ENCODE measurements around the gene MRFAP1L1.

Gene MRFAP1L1

GRCh38 chr4:6740347-6740746, 30.7 kb upstream of the MRFAP1L1 start:
- no peaks in the 10 kb centered on the region for H3K36me3 ChIP-seq (ENCODE audit: insufficient read depth)
- H3K4me1 ChIP-seq (ENCODE audit: low read depth, poor library complexity, severe bottlenecking) = no peaks in the 10 kb centered on the region
- no peak overlapping the region for H3K4me2 ChIP-seq
- H3K79me2 ChIP-seq (ENCODE audit: insufficient read depth, low read depth) = no peaks in the 10 kb centered on the region
- no peak overlapping the region for H3K9ac ChIP-seq
- H4K20me1 ChIP-seq (ENCODE audit: insufficient read depth) = no peaks in the 10 kb centered on the region
- H3K27ac ChIP-seq = no peak overlapping the region
- no peak overlapping the region for H2AFZ ChIP-seq (ENCODE audit: low read depth)
- TF ChIP-seq, protein P1, sequence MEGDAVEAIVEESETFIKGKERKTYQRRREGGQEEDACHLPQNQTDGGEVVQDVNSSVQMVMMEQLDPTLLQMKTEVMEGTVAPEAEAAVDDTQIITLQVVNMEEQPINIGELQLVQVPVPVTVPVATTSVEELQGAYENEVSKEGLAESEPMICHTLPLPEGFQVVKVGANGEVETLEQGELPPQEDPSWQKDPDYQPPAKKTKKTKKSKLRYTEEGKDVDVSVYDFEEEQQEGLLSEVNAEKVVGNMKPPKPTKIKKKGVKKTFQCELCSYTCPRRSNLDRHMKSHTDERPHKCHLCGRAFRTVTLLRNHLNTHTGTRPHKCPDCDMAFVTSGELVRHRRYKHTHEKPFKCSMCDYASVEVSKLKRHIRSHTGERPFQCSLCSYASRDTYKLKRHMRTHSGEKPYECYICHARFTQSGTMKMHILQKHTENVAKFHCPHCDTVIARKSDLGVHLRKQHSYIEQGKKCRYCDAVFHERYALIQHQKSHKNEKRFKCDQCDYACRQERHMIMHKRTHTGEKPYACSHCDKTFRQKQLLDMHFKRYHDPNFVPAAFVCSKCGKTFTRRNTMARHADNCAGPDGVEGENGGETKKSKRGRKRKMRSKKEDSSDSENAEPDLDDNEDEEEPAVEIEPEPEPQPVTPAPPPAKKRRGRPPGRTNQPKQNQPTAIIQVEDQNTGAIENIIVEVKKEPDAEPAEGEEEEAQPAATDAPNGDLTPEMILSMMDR (conservative IDR thresholded peaks at IDR 0.05; ENCODE audit: low read depth, low read length) = no peak
- H3K4me3 ChIP-seq (IDR thresholded peaks at IDR 0.05; ENCODE audit: insufficient read depth, low read depth, low read length) = no peak overlapping the region
- H3K27me3 ChIP-seq (ENCODE audit: insufficient read depth, low read depth) = no peaks in the 10 kb centered on the region

DNA sequence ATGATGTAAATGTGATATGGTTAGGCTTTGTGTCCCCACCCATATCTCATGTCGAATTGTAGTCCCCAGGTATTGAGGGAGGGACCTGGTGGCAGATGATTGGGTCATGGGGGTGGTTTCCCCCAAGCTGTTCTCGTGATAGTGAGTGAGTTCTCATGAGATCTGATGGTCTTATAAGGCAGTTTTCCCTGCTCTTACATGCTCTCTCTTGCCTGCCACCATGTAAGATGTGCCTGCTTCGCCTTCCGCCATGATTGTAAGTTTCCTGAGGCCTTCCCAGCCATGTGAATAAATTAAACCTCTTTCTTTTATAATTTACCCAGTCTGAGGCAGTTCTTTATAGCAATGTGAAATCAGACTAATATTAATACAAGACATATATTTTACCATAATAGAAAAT, 30.3 kb upstream of the MRFAP1L1 start:
- Histone ChIP-seq H4K20me1 (ENCODE audit: insufficient read depth) (no peaks in the 10 kb centered on the region), H3K4me3 (IDR thresholded peaks at IDR 0.05; ENCODE audit: insufficient read depth, low read depth, low read length) (no peak overlapping the region), H2AFZ (ENCODE audit: low read depth) (no peak overlapping the region), H3K27ac (no peak overlapping the region), H3K27me3 (ENCODE audit: insufficient read depth, low read depth) (no peaks in the 10 kb centered on the region), H3K79me2 (ENCODE audit: insufficient read depth, low read depth) (no peaks in the 10 kb centered on the region), H3K9ac (no peak overlapping the region), H3K4me1 (ENCODE audit: low read depth, poor library complexity, severe bottlenecking) (no peaks in the 10 kb centered on the region), H3K36me3 (ENCODE audit: insufficient read depth) (no peaks in the 10 kb centered on the region), H3K4me2 (no peak overlapping the region)
- TF ChIP-seq, protein P1 (conservative IDR thresholded peaks at IDR 0.05; ENCODE audit: low read depth, low read length) = no peak

DNA sequence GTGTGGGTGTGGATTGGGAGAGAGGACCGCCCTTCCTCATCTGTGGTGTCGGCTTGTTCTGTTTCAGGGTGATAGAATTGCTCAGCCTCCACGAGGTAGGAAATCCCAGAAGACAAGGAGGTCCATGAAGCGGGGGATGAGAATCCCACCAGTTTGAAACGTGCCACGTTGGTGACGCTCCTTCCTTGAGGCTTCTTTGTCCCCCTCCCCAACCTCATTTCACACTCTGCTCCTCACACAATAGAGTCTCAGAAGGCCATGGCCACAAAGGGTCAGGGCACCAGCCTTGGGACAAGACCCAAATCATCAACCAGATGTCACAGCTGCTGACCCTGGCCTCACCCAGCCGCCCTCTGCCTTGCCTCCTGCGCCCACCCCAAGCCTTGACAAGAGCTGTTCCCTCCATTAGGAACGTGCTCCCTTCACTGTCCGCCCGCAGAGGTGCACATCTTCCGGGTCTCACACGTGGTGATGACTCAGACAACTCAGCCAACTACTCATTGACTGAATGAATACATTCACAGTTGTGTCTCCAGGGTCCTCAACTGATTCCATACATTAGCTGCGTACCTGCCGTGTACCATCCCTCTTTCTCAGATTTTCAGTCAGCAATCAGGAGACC, 24.6 kb upstream of the MRFAP1L1 start:
- Histone ChIP-seq H3K36me3 (ENCODE audit: insufficient read depth) (no peaks in the 10 kb centered on the region), H3K9ac (no peak overlapping the region), H3K27ac (no peak overlapping the region), H2AFZ (ENCODE audit: low read depth) (no peak overlapping the region), H3K79me2 (ENCODE audit: insufficient read depth, low read depth) (no peaks in the 10 kb centered on the region), H3K4me3 (IDR thresholded peaks at IDR 0.05; ENCODE audit: insufficient read depth, low read depth, low read length) (no peak overlapping the region), H3K4me2 (no peak overlapping the region), H3K27me3 (ENCODE audit: insufficient read depth, low read depth) (no peaks in the 10 kb centered on the region), H3K4me1 (ENCODE audit: low read depth, poor library complexity, severe bottlenecking) (no peaks in the 10 kb centered on the region), H4K20me1 (ENCODE audit: insufficient read depth) (no peaks in the 10 kb centered on the region)
- TF ChIP-seq, protein P1 (conservative IDR thresholded peaks at IDR 0.05; ENCODE audit: low read depth, low read length) = no peak

DNA sequence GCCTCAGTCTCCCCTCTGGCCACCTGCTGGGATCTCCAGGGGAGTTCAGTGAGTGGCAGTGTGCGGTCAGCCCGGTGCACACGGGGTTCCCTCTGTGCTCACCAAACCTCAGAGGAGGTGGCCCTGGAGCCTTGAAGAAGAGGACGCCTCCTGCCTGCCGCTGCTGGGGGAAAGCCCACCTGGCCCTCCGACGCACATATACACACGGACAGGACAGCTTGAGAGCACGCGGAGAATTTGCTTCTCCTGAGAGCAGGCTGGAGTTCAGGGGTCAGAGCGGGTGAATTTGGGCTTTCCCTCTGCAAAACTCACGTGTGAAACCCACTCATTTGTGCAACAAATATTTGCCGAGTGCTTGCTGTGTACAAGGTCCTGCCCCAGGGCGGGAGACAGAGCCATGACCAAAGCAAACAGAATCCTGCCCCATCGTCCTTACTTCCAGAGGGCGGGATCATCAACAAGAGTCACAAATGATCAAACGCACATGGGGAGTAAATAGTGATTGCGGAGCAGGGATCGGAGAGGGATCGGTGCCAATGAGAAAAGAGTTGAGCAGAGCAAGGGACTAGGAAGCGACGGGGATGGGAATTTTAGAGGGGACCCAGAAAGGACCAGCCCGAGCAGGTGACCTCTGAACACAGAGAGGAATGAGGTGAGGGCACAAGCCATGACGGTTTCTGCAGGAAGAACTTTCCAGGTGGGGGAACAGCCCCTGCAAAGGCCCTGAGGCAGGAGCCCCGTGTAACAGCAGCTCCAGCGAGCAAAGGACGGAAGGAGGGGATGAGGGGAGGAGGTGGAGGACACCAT, 23.9 kb upstream of the MRFAP1L1 start:
- Histone ChIP-seq H3K27ac (no peak overlapping the region), H3K9ac (no peak overlapping the region), H3K36me3 (ENCODE audit: insufficient read depth) (no peaks in the 10 kb centered on the region), H3K79me2 (ENCODE audit: insufficient read depth, low read depth) (no peaks in the 10 kb centered on the region), H3K27me3 (ENCODE audit: insufficient read depth, low read depth) (no peaks in the 10 kb centered on the region), H3K4me2 (no peak overlapping the region), H2AFZ (ENCODE audit: low read depth) (no peak overlapping the region), H3K4me1 (ENCODE audit: low read depth, poor library complexity, severe bottlenecking) (no peaks in the 10 kb centered on the region), H3K4me3 (IDR thresholded peaks at IDR 0.05; ENCODE audit: insufficient read depth, low read depth, low read length) (no peak overlapping the region), H4K20me1 (ENCODE audit: insufficient read depth) (no peaks in the 10 kb centered on the region)
- TF ChIP-seq, protein P1 (conservative IDR thresholded peaks at IDR 0.05; ENCODE audit: low read depth, low read length) = no peak
